ENCODE measurements around the gene ZSCAN10. TPM values are rescaled to one million over a fixed set of nuclear protein-coding genes. Genes with fewer than 3 reads are reported as not detected.

ZSCAN10 gene
- total RNA-seq, 4 donors from 2014 or later, result not detected

GRCh38 chr16:3115561-3115960 is 16.5 kb upstream of the ZSCAN10 start:
- H3K4me3 ChIP-seq (replicated peaks in 1 of 3), result no peak overlapping the region
- TF ChIP-seq CTCF (IDR thresholded peaks at IDR 0.05) (no peak), POLR2A (IDR thresholded peaks at IDR 0.05) (no peak)
- WGBS, 2 donors, result 72 to 78% methylated on average over 7 to 12 of the region's 14 CpGs
- no peak overlapping the region for H3K27ac ChIP-seq
- H3K36me3 ChIP-seq, result peaks cover 9 to 11% of the 10 kb centered on the region in 2 donors
- intact Hi-C loops (cut with DNase I), result loop anchor here (10.0 kb wide), 1 partner anchor 49 kb away; no protein-coding TSS in a partner anchor
- no peak for DNase-seq
- H3K27me3 ChIP-seq, result no peaks in the 10 kb centered on the region
- H3K9me3 ChIP-seq, result no peaks in the 10 kb centered on the region
- peaks cover 19 to 24% of the 10 kb centered on the region in 2 donors for H3K4me1 ChIP-seq

GRCh38 chr16:3115003-3115402 is 15.9 kb upstream of the ZSCAN10 start:
- no peak overlapping the region for H3K27ac ChIP-seq
- DNase-seq, result no peak
- intact Hi-C loops (cut with DNase I), result loop anchor here (10.0 kb wide), 1 partner anchor 50 kb away; no protein-coding TSS in a partner anchor
- 95 to 99% methylated on average over 11 to 12 of the region's 12 CpGs for WGBS, 2 donors
- no peak overlapping the region for H3K4me3 ChIP-seq (replicated peaks in 1 of 3)
- H3K9me3 ChIP-seq, result no peaks in the 10 kb centered on the region
- H3K4me1 ChIP-seq, result peaks cover 19 to 24% of the 10 kb centered on the region in 2 donors
- TF ChIP-seq POLR2A (IDR thresholded peaks at IDR 0.05) (no peak), CTCF (IDR thresholded peaks at IDR 0.05) (no peak)
- no peaks in the 10 kb centered on the region for H3K27me3 ChIP-seq
- peaks cover 6 to 7% of the 10 kb centered on the region in 2 donors for H3K36me3 ChIP-seq

- no peak for TF ChIP-seq POLR2A (IDR thresholded peaks at IDR 0.05)
- no peak for TF ChIP-seq CTCF (IDR thresholded peaks at IDR 0.05)
- Histone ChIP-seq H3K27me3 (no peaks in the 10 kb centered on the region), H3K36me3 (no peaks in the 10 kb centered on the region), H3K27ac (no peak overlapping the region), H3K4me3 (replicated peaks in 1 of 3) (no peak overlapping the region), H3K9me3 (no peaks in the 10 kb centered on the region), H3K4me1 (peaks cover 19 to 24% of the 10 kb centered on the region in 2 donors)
- WGBS, 2 donors, result 63 to 69% methylated on average over 14 to 17 of the region's 17 CpGs
- DNase-seq, result no peak
- intact Hi-C loops (cut with DNase I), result loop anchor here (10.0 kb wide), 1 partner anchor 51 kb away; no protein-coding TSS in a partner anchor
These were observed 14.8 kb upstream of the ZSCAN10 start for GRCh38 chr16:3113765-3114479.

- Histone ChIP-seq H3K36me3 (no peaks in the 10 kb centered on the region), H3K27me3 (no peaks in the 10 kb centered on the region), H3K4me1 (peaks cover 19 to 24% of the 10 kb centered on the region in 2 donors), H3K4me3 (replicated peaks in 1 of 3) (peak overlapping the region; percentile 58 to 69 (median 61)), H3K9me3 (no peaks in the 10 kb centered on the region), H3K27ac (peak overlapping the region in 2 of 3 donors; percentile 65 to 73)
- intact Hi-C loops (cut with DNase I), result loop anchor here (10.0 kb wide), 1 partner anchor 52 kb away; no protein-coding TSS in a partner anchor
- WGBS, 2 donors, result 19 to 30% methylated on average over 18 to 19 of the region's 19 CpGs
- no peak for DNase-seq
- TF ChIP-seq CTCF (IDR thresholded peaks at IDR 0.05) (no peak), POLR2A (IDR thresholded peaks at IDR 0.05) (no peak)
These were observed 13.9 kb upstream of the ZSCAN10 start for GRCh38 chr16:3112881-3113574.

Data from thyroid gland (tissue), 4 donors.